NK-92 (cell line): Measurements from ENCODE around the gene SPTB.
"Not testable (repeated sequence)": the region's sequence is repeated elsewhere in the genome, so short reads cannot be mapped to it uniquely, and the experiment has no call there.

ENCODE experiments used
- DNase-seq: peaks from one replicate; lab custom pipeline; 2025; ENCODE audit not compliant: unreplicated experiment; lab: John Stamatoyannopoulos, UW

SPTB gene

DNA sequence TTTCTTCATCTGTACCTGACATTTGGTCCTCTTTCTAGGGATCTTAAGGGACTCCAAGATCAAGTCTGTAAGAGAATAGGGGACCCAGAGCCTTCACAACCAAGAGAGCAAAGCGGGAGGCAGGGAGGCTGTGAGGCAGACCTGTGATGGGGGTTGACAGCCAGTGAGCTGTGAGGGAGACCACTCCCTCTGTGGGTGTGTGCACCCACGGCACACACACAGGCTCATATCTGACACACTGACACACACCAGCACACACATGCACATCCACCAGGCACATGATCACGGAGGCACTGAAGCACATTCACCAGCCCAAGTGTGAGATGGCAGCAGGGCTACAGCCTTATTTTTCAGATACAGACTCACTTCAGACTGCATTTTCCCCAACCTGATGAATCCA lies 55.2 kb downstream of the SPTB start:
- no peak for DNase-seq

DNA sequence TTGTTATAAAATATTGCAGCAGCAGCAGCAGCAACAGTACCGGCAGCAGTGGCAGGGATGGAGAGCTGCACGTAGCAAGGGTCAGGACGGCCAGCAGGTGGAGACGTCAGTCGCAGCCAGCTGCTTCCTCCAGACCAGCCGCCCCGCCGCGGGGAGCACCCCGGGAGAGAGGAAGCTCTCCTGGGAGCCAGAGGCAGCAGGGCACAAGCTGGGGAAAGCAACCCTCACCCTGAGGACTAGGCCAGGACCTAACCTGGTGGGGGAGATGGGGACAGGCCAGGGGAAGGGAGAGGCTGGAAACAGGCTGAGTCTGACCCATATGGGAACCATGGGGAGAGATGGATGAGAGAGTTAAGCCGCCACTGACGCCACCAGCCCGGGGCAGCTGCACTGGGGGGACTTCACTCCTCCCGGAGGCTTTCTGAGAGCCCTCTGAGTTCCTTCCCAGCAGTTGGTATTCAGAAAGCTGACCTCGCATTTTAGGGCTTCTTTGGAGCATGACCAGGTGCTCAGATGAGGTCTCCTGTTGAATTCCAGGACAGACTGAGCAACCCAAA lies 56.3 kb downstream of the SPTB start:
- DNase-seq: no peak

- no peak for DNase-seq
Observed at GRCh38 chr14:64821651-64822050, 58.1 kb downstream of the SPTB start.

- DNase-seq: no peak
Observed at GRCh38 chr14:64818151-64818550, 61.6 kb downstream of the SPTB start.

DNA sequence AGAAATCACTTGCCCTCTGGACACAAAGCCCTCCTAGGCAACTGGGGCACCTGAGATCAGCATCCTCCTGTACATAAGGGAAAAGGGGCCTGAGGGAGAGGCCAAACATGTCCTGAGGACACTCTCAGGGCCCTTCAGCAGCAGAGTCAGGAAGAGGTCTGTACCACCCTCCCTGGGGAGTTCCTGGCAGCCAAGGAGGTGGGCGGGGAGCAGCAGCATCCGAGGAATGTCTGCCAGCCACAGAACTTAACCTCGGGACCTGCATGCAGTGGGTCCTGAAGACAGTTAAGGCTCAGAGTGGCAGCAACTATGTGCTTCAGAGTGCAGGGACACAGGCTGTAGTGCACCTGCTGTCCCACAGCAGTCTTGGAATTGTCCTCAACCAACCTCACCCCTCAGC lies 62.1 kb downstream of the SPTB start:
- DNase-seq: no peak

DNA sequence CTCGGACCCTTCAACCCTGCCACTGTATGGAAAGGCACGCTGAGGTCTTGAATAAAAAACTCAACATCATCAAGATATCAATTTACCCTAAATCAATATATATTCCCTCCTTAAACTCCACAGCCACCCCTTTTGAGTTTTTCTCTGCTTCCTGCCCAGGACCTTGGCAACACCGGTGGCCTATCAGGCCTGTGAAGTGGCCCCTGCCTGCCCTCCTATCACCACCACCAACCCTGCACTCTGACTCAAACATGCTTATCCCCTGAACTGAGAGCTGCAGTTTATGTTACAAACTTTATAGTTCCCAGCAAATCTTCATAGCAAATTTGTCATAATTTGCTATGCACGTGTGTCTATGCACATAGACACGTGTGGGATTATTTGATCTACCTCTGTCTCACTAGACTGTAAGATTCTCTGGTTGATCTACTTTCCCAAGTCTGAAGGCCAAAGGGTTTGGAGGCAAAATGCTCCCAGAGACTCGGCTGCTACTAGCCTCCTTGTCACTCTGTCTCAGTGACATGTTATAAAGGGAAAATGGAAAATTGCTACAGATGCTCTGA lies 63.4 kb downstream of the SPTB start:
- DNase-seq: no peak

GRCh38 chr14:64815257-64815656 lies 64.5 kb downstream of the SPTB start:
- DNase-seq: no peak

DNA sequence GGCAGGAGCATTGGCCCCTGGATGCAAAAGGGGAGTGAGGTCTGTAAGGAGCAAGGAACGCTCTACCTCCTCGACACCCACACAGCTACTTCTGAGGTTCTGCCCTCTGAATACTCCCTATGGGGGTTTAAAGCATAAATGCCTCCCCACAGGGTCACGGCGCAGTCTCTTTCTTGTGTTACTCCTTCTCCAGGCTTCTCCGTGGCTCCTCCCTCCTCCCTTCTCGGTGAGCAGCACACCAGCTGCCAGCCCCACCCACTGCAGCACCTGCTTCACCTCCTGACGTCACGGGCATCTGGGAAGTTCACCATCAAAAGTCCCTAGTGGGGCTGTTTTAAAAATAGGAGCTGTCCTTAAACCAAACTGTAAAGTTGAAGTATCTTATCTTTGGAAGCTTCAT lies 67.3 kb downstream of the SPTB start:
- DNase-seq: no peak

GRCh38 chr14:64811676-64812075 lies 68.0 kb downstream of the SPTB start:
- DNase-seq: no peak

DNA sequence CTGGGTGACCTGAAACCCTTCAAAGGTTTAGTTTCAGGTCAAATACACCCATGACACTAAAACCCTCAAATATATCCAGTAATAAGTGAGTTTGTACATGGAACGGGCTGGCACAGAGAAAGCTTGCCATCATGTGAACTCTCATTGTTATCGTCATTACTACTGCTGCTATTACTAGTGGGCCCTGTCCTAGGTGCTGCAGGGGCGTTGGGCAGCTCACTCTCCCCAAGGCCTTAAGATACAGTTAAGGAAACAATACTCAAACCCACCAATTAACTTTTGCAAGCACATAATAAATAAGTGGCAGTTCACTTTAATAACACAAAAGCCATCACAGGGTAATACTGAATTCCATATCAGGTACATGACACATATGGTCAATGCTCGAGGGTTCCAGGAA lies 71.3 kb downstream of the SPTB start:
- no peak for DNase-seq

DNA sequence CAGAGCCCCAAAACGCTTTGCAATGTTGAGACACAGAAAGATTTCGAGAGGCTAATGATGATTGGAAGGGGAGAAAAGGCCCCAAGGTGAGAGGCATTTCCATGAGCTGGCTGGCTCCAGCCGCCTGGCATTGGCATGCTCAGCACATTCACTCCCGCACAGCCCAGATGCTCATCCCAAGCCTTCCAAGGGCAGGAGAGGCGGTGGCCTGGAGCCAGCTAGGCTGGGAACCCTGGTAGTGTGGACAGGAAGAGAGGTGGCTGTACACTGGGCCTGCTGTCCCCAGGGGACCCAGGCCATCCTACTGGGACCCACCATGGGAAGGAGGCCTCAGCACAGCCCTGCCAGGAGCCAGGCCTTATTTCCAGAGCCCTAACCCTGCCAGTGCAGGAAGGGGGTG lies 72.2 kb downstream of the SPTB start:
- DNase-seq: no peak

DNA sequence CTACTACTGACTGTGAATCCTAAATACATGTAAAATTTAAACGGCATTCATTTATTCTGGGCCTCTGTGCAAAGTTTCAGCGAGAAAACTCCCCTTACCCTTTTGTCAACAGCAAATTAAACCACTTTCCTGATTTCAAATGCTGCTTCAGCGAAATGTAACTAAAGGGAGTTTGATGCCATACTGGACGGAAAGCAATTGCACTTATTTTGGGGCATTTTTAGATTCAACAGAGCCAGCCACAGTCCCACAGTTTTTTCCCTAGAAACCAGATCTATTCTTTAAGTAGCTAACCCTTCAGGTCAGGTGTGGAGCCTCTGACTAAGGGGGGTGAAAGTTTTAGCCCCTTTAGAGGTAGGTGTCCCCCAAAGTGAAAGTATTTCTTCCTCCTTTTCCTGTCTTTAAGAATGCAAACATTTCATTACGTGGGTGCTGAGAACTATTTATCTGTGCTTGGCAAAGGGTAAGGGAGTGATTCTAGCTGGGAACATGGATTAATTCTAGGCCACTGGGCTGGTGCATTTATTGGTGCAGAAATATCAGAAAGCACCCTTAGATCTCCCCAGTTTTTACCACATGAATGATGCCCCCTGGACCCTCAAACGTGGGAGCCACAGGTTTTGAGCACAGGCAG lies 72.7 kb downstream of the SPTB start:
- no peak for DNase-seq

- DNase-seq: no peak
Observed at GRCh38 chr14:64806202-64806861, 73.4 kb downstream of the SPTB start.

- not testable (repeated sequence) for DNase-seq
Observed at GRCh38 chr14:64805646-64806045, 74.1 kb downstream of the SPTB start.

GRCh38 chr14:64804754-64805260 lies 74.9 kb downstream of the SPTB start:
- no peak for DNase-seq

GRCh38 chr14:64801800-64802199 lies 77.9 kb downstream of the SPTB start:
- no peak for DNase-seq

DNA sequence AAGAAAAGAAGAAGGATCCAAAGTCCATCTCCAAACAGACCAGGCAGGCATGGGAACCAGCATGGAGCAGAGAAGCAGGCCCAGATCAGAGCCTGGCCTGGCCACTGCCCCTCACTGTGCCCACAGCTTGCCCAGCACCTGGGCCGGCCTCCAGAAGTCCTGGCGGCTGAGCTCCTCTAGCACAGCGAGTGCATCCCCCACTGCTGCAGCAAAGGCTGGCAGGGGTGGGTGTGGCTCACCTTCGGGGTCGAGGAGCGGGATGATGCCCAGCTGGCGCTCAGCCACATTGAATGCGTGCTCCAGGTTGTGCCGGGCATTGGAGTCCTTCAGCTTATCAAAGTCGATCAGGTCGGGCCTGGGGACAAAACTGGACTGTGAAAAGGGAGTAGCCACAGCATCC lies 78.7 kb downstream of the SPTB start:
- DNase-seq: no peak

DNA sequence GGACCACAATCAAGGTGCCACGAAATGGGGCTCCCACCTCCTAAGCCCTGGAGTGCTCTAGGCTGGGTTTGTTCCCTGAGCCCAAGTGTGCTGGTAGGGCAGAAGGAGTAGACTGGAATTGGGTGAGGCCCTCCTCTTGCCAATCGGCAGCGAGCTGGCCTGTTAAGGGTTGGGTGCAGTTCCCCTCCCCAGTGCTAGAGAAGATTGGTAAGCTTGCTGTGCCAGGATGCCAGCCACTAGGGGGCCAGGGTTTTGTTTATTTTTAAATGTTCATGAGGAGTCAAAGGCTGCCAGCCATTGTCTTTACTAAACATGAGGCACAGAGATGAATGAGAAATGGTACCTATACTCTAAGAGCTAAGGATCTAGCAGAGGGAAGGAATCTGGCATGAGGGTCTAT lies 79.7 kb downstream of the SPTB start:
- no peak for DNase-seq

GRCh38 chr14:64799555-64799954 lies 80.2 kb downstream of the SPTB start:
- no peak for DNase-seq

GRCh38 chr14:64796369-64796768 lies 83.3 kb downstream of the SPTB start:
- DNase-seq: no peak

DNA sequence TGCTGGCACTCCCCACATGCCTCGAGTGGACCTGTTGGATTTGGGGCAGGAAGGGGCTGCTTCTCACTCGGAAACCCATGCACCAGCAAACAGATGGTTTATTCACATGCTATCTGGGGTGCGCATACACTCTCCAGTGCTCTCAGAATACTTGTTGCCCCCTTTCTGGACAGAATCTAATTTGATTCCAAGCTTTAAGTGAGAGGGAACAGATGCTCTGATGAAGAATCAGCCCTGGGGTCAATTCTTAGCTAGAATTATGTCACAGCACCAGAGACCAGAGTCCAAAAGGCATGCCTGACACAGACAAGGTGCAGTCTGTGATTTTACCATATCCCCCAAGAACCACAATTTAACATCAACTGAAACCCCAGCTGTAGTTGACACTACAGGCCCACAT lies 83.8 kb downstream of the SPTB start:
- DNase-seq: no peak

- DNase-seq: no peak
Observed at GRCh38 chr14:64795211-64795610, 84.5 kb downstream of the SPTB start.
